DOHH2 (cell line): ENCODE data around the gene MARCO.

Experiments
- CTCF ChIP-seq: fragments of 200-600 bp; sonication (generic); IDR thresholded peaks from one replicate; pipeline ENCODE4 v1.5.1; 2014; ENCODE audit warnings: antibody characterized with exemption, mild to moderate bottlenecking, low read depth, low read length; ENCODE audit not compliant: poor library complexity, severe bottlenecking
- EZH2phosphoT487 ChIP-seq: fragments of 200-600 bp; sonication (generic); IDR thresholded peaks from 2 replicates; pipeline ENCODE4 v1.6.1; 2017; ENCODE audit warnings: borderline replicate concordance, mild to moderate bottlenecking, antibody characterized with exemption, low read length, moderate library complexity, mixed read lengths

GRCh38 chr2:118967124-118967880, 25.3 kb downstream of the MARCO start:
- no peak for TF ChIP-seq CTCF
- TF ChIP-seq EZH2phosphoT487, result no peak
